ENCODE measurements around the gene NUMB.
"Not testable (repeated sequence)": the region's sequence is repeated elsewhere in the genome, so short reads cannot be mapped to it uniquely, and the experiment has no call there.

Gene NUMB

DNA sequence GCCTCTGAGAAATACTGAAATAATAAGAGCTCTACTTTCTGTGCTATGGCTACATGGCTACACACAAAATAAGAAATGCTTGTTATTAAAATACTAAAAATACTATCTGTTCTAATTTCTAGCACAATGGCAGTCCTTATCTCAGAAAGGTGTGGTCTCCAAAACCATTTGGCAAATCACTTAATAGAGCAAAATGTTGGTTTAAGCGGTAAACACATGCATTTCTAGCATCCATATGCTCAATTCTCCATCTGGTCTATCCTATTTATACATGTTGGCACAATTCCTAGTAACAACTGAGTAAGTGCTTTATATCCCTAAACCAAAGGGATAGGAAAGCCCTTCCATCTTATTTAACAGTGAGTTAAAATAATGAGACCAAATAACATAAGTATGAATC, 114.0 kb downstream of the NUMB start:
- no peak for DNase-seq

DNA sequence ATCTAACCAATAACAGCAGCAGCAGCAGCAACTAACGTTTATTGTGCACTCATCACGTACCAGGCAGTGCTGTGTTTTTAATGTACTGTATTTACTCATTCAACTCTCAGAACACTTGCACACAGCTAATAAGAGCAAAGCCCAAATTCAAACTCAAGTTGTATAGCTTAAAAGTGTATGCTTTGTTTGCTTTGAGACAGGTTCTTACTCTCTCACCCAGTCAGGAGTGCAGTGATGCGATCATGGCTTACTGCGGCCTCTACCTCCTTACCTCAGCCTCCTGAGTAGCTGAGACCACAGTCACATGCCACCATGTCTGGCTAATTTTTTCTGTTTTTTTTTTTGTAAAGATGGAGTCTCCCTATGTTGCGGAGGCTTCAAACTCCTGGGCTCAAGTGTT, 115.7 kb downstream of the NUMB start:
- DNase-seq: no peak

DNA sequence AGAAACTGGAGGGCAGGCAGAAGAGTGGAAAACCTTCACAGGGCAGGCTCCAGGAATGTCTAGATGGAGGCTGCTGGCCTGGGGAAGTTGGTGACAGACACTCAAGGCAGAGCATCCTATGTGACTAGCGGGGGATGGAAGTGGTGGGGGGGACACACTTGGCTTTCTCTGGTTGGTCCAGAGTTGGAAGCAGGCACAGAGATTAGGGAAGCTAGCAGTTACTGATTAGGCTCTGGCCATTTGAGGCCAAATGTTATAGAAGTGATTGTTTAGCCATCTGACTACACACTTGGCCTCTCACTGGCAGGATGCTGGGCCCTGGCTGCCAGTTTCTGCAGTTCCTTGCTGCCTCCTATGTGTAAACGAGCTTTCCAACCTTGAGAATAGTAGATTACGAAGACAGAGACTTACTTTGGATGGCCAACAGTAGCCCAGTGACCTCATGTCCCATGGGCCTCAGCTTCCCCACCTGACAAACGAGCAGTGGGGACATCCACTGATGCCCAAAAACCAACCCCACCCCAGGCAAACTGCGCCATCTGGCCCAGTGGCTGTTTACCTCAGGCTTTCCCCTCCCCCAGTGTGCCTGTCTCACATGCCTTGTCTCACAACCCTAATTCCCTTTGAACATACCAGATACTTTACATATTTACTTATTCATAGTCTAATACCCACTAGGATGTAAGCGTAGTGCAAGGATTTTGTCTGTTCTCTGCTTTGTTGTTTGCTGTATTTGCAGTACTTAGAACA, 118.3 kb downstream of the NUMB start:
- no peak for DNase-seq

DNA sequence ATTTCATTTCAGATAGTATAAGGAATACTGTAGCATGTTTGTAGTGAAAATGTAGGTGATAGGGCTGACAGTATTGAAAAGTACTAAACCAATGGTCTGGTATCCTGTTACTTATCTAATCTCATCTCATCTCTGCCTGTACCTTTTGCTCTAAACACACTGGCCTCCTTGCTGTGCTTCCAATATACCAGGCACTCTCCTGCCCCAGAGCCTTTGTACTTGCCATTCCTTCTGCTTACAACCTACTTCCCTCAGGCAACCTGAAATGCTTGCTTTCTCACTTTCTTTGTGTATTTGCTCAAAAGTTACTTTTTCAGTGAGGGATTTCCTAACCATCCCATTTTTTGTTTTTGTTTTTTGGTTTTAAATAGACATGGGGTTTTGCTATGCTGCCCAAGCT, 119.1 kb downstream of the NUMB start:
- DNase-seq: no peak

DNA sequence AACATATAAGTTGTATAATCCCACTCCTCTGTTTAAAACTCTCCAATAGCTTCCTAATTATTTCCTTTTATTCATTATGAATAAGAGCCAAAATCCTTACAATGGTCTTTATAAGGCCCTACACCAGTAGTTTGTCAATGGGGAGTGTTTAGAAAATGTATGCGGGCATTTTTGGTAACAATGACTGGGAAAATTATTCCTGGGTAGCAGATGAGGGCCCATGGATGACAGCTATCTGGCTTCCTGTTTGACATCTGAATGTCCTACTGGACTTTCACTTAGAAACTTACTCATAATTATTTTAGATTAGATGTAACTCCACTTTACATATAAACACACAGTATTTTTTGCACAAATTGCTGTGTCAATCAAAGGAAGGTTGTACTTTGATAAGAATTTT, 119.8 kb downstream of the NUMB start:
- DNase-seq: no peak

DNA sequence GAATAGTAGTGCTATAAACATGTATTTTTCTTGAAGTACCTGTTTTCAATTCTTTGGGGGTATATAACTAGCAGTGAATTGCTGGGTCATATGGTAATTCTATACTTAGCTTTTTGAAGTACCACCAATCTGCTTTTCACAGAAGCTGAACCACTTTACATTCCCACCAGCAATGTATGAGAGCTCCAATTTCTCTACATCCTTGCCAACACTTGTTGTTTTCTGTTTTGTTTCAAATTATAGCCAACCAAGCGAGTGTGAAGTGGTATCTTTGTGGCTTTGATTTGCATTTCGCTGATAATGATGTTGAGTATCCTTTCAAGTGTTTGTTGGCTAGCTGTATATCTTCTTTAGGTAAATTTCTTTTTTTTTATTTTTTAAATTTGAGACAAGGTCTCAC, 125.3 kb downstream of the NUMB start:
- DNase-seq: no peak

DNA sequence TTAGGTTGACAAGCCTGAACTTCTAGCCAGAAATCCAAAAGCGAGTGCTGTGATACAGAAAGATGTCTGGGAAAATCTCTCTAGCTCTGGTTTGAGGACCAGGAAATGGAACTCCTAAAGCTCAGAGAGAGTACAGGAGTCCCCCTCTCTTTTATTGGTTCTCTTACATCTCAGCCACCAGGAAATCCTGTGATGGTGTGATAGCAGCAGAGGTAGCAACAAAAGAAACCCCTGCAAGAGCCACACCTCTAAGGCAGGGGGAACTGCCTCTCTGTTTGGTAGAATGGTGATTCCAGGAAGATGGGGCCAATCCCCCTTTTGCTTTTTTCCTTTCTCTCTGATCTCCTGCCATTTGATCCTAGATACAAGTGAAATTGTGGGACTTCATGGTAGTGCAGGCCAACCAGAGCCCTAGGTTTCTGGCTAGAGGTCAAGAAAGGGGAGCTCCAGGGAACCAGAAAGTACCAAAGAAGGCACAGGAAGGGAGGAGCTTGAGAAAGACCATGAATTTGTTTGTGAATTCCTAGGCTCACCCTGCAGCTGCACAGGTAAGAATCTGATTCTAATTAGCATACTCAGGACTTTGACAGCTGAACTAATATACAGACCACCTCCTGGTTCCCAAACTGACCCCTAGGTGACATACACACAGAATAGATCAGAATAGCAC, 132.6 kb downstream of the NUMB start:
- no peak for DNase-seq

DNA sequence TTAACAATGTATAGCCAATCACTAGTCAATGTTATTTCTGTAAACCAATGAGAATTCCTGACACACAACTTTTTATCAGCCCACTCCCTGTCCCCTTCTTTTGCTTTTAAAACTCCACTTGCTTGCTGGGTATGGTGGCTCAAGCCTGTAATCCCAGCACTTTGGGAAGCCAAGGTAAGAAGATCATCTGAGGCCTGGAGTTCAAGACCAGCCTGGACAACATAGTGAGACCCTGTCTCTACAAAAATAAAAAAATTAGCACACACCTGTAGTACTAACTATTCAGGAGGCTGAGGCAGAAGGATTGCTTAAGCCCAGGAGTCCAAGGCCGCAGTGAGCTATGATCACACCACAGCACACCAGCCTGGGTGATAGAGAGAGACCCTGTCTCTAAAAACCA, 133.3 kb downstream of the NUMB start:
- DNase-seq: no peak

DNA sequence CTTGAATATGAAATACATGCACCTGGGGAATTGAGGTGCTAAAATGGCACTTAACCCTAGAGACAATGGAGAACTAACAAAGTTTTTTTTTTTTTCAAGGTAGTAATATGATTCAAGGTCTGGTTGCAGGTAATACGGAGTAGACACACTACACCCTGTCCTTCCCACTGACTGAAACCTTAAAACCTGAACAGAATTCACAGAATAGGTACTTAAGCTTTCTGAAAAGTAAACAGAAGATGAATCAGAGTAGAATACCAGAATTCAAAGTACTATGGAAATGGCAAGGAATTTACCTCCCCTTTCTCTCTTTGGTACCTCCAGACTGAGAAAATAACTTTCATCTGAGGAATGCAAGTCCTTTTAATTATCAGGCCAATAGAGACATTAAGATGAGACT, 133.8 kb downstream of the NUMB start:
- no peak for DNase-seq

DNA sequence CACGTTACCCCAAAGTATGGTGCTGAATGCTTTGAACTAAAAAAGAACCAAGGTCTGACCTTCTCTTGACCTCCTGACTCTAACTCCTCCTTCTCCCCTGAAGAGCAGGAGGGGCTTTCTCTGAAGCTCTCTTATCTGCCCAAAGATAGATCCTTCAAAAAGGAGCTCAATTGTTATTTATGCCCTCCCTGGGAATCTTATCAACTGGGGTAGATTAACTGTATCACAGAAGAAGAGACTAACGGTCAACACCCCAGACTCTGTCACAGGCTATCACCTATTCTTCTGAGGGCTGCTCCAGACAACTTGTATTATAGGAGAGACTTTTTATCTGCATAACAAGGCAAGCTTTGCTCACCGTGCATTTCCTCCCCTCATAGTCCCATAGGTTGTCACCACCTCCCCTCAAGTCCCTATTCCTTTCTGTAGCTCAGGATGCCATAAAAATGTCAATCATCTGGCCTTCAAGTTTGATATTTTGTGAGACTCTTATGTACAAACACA, 134.4 kb downstream of the NUMB start:
- no peak for DNase-seq

DNA sequence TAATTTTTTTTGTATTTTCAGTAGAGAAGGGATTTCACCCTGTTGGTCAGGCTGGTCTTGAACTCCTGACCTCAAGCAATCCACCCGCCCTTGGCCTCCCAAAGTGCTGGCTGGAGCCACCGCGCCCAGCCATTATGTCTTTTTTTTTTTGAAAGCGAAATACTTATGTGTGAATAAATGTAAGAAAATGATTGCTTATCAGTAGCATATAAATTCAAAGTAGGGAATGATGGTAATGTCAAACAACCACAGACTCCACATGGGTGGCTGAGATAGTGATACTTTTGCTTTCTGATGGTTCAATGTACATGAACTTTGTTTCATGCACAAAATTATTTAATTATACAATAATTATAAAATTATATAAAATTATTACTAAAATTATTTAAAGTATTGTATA, 145.2 kb downstream of the NUMB start:
- no peak for DNase-seq

DNA sequence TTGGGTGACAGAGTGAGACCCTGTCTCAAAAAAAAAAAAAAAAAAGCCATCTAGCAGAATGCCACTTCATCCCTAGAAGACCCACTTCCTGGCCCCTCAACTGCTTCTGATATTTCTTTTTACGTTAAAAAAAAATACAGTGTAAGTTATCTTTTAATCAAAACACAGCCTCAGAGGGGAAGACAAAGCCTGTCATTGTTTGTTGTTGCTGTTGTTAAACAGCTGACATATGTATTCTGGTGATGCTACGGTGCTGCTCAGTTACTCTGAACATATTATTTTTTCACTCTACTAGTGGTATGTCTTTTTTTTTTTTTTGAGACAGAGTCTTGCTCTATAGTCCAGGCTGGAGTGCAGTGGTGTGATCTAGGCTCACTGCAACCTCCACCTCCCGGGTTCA, 145.7 kb downstream of the NUMB start:
- DNase-seq: no peak

DNA sequence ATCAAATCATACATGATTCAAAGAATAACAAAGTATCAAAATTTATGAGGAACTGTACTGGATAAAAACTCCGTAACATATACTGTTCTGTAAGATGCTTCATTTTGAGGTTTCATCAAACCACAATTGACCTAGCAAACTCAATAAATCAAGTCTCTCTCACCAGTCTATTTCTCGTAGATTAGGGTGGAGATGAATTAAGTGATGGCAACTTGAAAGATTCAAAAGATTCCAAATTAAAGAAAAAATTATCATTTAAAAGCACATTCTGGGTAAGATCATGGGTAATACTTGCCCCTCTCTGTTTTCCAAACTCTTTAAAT, 146.7 kb downstream of the NUMB start:
- DNase-seq: no peak

DNA sequence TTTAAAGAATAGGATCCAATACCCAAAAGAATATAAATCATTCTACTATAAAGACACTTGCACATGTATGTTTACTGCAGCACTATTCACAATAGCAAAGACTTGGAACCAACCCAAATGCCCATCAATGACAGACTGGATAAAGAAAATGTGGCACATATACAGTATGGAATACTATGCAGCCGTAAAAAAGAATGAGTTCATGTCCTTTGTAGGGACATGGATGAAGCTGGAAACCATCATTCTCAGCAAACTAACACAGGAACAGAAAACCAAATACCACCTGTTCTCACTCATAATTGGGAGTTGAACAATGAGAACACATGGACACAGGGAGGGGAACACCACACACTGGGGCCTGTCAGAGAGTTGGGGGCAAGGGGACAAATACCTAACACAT, 149.1 kb downstream of the NUMB start:
- not testable (repeated sequence) for DNase-seq

DNA sequence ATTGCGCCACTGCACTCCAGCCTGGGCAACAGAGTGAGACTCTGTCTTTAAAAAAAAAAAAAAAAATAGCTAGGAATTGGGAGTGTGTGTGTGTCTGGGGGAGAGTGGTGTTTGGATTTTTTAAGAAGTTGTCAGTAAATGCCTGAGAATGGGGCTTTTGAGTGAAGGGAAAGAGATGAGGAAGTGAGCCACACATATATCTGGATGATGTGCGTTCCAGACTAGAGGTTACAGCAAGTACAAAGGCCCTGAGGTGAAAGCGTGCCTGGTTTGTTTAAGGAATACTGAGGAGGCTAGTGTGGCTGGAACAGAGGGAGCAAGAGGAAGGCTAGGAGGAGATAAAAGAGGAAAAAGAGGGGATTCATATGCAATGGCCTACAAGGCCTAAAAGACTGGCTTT, 151.1 kb downstream of the NUMB start:
- no peak for DNase-seq

DNA sequence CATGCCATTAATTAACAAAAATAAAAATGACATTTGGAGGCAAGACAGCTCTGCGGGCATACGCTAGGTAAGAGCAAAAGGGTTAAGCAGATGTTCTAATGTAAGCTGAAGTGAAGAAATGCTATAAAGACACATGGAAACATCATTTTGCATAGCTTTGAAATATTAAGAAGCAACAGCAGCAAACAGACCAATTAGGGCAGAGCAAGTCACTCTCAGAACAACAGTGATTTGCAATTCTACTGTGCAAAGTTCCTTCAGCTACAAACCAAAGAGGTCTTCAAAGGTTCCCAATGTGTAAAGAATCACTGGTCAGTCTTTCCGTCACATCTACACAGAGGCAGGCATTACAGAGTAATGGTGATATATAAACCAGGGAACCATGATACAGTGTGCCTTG, 152.8 kb downstream of the NUMB start:
- no peak for DNase-seq

DNA sequence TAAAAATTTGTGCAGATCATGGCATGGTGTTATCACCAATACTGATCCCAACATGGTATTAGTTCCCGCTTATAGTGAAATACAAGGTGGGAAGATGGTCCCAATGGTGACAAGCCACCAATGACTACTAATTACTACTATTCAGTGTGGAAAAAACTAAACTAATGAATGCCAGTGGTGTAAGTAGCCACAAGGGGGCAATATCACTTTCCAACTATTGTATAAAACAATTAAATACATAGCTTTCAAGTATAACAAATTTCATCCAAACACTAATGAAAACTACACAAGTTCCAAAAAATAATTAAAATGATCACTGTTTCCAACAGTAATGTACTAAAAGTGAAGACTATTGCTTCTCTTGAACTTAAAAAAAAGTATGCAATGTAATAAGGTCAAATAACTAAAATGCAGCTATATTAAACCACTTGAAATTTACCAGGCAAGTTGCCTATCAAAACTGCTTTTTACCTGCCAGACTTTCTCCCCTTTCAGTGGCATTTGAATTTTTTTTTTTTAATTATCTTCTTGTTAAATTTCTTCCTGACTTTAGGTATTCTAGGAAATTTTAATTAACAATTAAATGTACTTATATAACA, 163.0 kb downstream of the NUMB start:
- DNase-seq: peak; percentile 33

DNA sequence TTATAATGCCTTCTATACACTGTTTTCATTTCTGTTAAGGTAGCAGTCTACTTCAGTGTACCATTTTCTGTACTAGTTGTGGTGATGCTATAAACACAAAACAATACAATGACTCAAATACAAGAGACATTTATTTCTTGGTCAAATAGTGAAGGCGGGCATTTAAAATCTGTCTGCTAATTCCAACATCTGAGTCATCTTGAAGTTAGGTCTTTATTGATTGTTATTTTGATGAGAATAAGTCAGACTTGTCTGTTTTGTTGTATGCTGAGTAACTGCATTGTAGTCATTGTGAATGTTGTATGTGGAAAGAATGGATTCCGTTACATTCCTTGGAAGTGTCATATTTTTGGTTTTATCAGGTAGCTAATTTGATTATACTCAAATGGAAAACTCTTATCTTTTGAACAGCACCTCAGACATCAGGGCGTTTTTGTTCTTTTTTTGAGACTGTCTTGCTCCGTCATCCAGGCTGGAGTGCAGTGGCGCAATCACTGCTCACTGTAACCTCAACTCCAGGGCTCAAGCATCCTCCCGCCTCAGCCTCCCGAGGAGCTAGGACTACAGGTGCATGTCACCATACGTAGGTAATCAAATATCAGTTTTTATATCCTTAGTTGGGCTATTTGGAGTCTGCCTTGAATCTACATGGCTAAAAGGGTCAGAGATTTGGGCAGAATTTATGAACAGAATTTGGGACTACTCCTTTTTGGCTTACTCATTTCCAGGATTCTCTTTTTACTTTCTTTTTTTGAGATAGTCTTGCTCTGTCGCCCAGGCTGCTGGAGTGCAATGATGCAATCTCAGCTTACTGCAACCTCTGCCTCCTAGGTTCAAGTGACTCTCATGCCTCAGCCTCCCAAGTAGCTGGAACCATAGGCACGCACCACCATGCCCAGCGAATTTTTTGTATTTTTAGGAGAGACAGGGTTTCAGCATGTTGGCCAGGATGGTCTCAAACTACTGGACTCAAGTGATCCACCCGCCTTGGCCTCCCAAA, 164.3 kb downstream of the NUMB start:
- no peak for DNase-seq

DNA sequence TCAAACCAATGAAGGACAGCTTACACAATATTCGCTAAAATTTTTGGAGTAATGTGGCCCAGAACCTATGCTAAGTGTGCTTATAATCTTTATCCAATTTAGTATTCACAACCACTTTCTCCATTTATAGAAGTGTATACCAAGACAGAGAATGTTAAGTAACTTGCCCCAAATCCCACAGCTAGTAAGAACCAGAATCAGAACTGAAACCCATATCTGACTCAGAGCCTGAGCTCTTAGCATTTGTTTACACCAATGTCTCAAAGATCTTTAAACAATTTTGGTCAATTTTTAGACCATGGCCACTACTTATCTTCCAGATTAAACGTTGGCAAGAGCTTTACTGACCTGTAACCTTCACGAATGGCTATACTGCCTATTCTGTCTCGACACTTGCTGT, 168.1 kb downstream of the NUMB start:
- DNase-seq: no peak

DNA sequence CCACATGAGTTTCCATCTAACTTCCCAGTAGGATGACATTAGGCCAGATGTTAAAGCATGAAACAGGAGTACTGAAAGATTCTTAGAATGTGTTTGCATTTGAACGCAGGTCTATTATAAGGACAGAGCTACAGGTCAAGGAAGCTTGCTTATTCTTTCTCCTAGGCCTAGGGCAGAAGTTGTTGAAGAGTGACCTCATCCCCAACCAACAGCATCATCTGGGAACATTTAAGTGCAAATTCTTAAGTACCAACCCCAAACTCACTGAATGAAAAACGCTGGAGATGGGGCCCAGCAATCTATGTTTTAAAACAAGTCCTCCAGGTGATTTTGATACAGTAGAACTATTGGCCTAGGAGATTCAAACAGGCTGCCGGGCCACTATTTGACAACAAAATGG, 168.6 kb downstream of the NUMB start:
- DNase-seq: no peak

DNA sequence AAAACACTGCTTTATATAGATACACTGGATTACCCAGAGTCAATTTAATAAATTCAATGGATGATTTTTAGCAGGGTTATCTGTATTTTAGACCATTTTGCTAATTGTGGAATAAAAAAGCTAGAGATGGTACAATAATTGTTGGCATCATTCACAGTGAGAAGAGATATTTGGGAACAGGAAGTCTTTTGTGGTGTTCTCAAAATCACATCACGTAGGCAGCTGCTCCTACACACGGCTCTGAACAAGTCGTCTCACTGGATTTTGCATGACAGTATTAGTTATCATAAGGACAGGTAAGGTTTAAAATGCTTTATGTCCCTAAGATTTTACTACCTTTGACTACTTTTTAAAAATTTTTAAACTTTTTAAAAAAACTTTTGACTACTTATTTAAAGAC, 169.0 kb downstream of the NUMB start:
- DNase-seq: no peak

DNA sequence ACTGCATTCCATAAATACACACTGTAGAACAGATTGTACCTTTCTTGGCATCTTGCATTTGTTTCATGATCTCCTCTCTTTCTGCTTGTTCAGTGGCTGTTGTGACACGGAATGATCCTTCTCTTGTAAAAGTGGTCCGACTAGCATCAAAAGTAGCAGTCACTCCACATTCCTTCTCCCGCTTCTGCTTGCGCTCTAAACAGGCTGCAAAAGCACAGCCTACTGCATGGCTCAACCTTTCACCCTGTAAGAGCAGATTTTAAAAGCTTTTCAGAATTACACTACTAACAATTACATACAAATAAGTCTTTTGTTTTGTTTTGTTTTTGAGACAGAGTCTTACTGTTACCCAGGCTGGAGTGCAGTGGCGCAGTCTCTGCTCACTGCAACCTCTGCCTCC, 171.3 kb downstream of the NUMB start:
- DNase-seq: no peak

DNA sequence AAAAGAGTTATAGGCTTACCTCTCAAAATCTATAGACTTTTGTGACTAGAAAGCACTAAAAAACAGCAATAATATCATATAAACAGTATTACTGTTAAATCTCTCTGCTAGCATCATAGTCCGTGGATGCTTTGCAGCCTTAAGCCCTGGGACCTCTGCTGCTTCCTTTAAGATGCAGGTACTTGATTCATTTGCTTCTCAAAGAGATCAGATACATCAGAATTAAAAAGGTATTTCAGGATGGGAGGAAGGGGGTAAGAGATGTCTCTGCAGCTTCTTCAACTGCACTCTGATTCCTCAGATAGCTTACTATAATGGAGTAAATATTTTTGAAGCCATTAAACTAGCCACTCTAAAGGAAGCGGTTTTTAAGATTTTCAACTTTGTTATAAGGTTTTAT, 171.7 kb downstream of the NUMB start:
- no peak for DNase-seq
